Endodermal cell (in vitro differentiated cells): ENCODE results near the gene ZNF622. TPM values are rescaled to one million over a fixed set of nuclear protein-coding genes. Genes with fewer than 3 reads are reported as not detected.
A peak's percentile ranks its signal among the peaks of the same experiment; 100 is the strongest.

Experiments
- DNase-seq: peaks from one replicate; pipeline ENCODE4 v3.0.0-alpha.2; 2017
- H3K27ac ChIP-seq: 2 replicates; pipeline ENCODE4 v1.5.1; 2013; ENCODE audit warnings: mild to moderate bottlenecking, low read depth, low read length, moderate library complexity
- H3K27me3 ChIP-seq: 2 replicates; pipeline ENCODE4 v1.6.1; 2013; ENCODE audit warnings: mild to moderate bottlenecking, low read length, moderate library complexity; ENCODE audit not compliant: insufficient read depth, control insufficient read depth, poor library complexity, severe bottlenecking
- H3K36me3 ChIP-seq: 2 replicates; pipeline ENCODE4 v1.7.0; 2013; ENCODE audit warnings: mild to moderate bottlenecking, low read length, moderate library complexity; ENCODE audit not compliant: control insufficient read depth, insufficient read depth
- H3K4me1 ChIP-seq: one replicate; pipeline ENCODE4 v1.7.0; 2013; ENCODE audit warnings: low read length; ENCODE audit not compliant: control insufficient read depth, insufficient read depth
- H3K4me3 ChIP-seq: 2 replicates; pipeline ENCODE4 v1.5.1; 2013; ENCODE audit warnings: mild to moderate bottlenecking, low read length, moderate library complexity
- H3K9ac ChIP-seq: 2 replicates; pipeline ENCODE4 v1.6.1; 2013; ENCODE audit warnings: mild to moderate bottlenecking, low read length, moderate library complexity; ENCODE audit not compliant: poor library complexity, severe bottlenecking; ENCODE audit errors: extremely low read depth
- H3K9me3 ChIP-seq: 2 replicates; pipeline ENCODE4 v1.6.1; 2013; ENCODE audit warnings: mild to moderate bottlenecking, low read length, moderate library complexity; ENCODE audit not compliant: control insufficient read depth
- H3K27ac Mint-ChIP-seq: 2 replicates; pipeline ENCODE4 v1.8.0; 2020; ENCODE audit warnings: mixed read lengths
- H3K27me3 Mint-ChIP-seq: 2 replicates; pipeline ENCODE4 v1.8.0; 2021; ENCODE audit warnings: mild to moderate bottlenecking, mixed read lengths; ENCODE audit not compliant: insufficient read depth
- H3K36me3 Mint-ChIP-seq: 2 replicates; pipeline ENCODE4 v1.8.0; 2020; ENCODE audit warnings: low read depth, mixed read lengths
- H3K4me1 Mint-ChIP-seq: 2 replicates; pipeline ENCODE4 v1.8.0; 2020; ENCODE audit warnings: mixed read lengths
- H3K4me3 Mint-ChIP-seq: 2 replicates; pipeline ENCODE4 v1.8.0; 2020; ENCODE audit warnings: mild to moderate bottlenecking, moderate library complexity, mixed read lengths
- H3K9me3 Mint-ChIP-seq: 2 replicates; pipeline ENCODE4 v1.8.0; 2020; ENCODE audit warnings: mild to moderate bottlenecking, mixed read lengths
- CTCF ChIP-seq: fragments of 200-600 bp; sonication (generic); conservative IDR thresholded peaks from 2 replicates; pipeline ENCODE4 v1.5.0; 2021; ENCODE audit warnings: antibody characterized with exemption, mild to moderate bottlenecking
- WGBS, 2 experiments: methylation state at CpG; one replicate each; pipeline versions ENCODE4 v1.1.5 to v1.1.7; 2013; ENCODE audit warnings: missing lambda C conversion rate in 2 of 2, mixed read lengths in 1 of 2; ENCODE audit not compliant: insufficient coverage in 1 of 2, insufficient read length in 1 of 2; 5-methylcytosine and 5-hydroxymethylcytosine counted together
- total RNA-seq, 2 donors: library from RNA; stranded (reverse); fragmentation: NEBNext Ultra II Directional in 1 of 2; extraction: Animal tissue kit (Norgen Biotek cat#: 25700) in 1 of 2; gene quantifications; 2 replicates in 1 of 2; 3 replicates in 1 of 2; pipeline ENCODE4 v1.2.1, GENCODE V29; 2021

ZNF622 gene
- total RNA-seq, 2 donors from 2014 or later, result 27.3 to 28.6 TPM

GRCh38 chr5:16508730-16509531 lies 43.3 kb upstream of the ZNF622 start:
- 76 to 82% methylated on average over 5 to 15 of the region's 15 CpGs for WGBS, 2 experiments
- Mint-ChIP-seq H3K4me1 (peaks cover 10% of the 10 kb centered on the region), H3K4me3 (no peak overlapping the region), H3K9me3 (no peaks in the 10 kb centered on the region), H3K27me3 (no peaks in the 10 kb centered on the region), H3K27ac (peak overlapping the region; percentile 65), H3K36me3 (no peaks in the 10 kb centered on the region)
- DNase-seq, result peak; percentile 85
- H3K9ac ChIP-seq, result no peak overlapping the region
- H3K36me3 ChIP-seq, result no peaks in the 10 kb centered on the region
- no peak overlapping the region for H3K27ac ChIP-seq
- no peak for TF ChIP-seq CTCF
- H3K4me1 ChIP-seq, result no peaks in the 10 kb centered on the region
- no peaks in the 10 kb centered on the region for H3K9me3 ChIP-seq
- no peaks in the 10 kb centered on the region for H3K27me3 ChIP-seq
- no peak overlapping the region for H3K4me3 ChIP-seq

GRCh38 chr5:16507716-16508115 lies 42.1 kb upstream of the ZNF622 start:
- Mint-ChIP-seq H3K27ac (no peak overlapping the region), H3K4me3 (no peak overlapping the region), H3K4me1 (peaks cover 10% of the 10 kb centered on the region), H3K9me3 (no peaks in the 10 kb centered on the region), H3K27me3 (no peaks in the 10 kb centered on the region), H3K36me3 (no peaks in the 10 kb centered on the region)
- H3K27me3 ChIP-seq, result no peaks in the 10 kb centered on the region
- H3K9me3 ChIP-seq, result no peaks in the 10 kb centered on the region
- no peak overlapping the region for H3K9ac ChIP-seq
- TF ChIP-seq CTCF, result no peak
- H3K36me3 ChIP-seq, result no peaks in the 10 kb centered on the region
- H3K4me3 ChIP-seq, result no peak overlapping the region
- DNase-seq, result no peak
- no peak overlapping the region for H3K27ac ChIP-seq
- no peaks in the 10 kb centered on the region for H3K4me1 ChIP-seq

GRCh38 chr5:16505904-16506303 lies 40.3 kb upstream of the ZNF622 start:
- Mint-ChIP-seq H3K4me1 (peaks cover 10% of the 10 kb centered on the region), H3K27ac (no peak overlapping the region), H3K9me3 (peaks cover 2% of the 10 kb centered on the region), H3K27me3 (no peaks in the 10 kb centered on the region), H3K4me3 (no peak overlapping the region), H3K36me3 (no peaks in the 10 kb centered on the region)
- DNase-seq, result no peak
- H3K36me3 ChIP-seq, result no peaks in the 10 kb centered on the region
- no peak overlapping the region for H3K9ac ChIP-seq
- no peaks in the 10 kb centered on the region for H3K27me3 ChIP-seq
- H3K4me3 ChIP-seq, result no peak overlapping the region
- H3K4me1 ChIP-seq, result no peaks in the 10 kb centered on the region
- WGBS, 2 experiments, result 92 to 100% methylated on average over 3 to 6 of the region's 6 CpGs
- no peaks in the 10 kb centered on the region for H3K9me3 ChIP-seq
- no peak overlapping the region for H3K27ac ChIP-seq
- no peak for TF ChIP-seq CTCF
